Endometrium (tissue), 2 donors: ENCODE measurements around the gene DUS1L.

ENCODE experiments used
- FAIRE-seq: peaks from 2 replicates; lab custom pipeline; 2012; peaks lifted over from hg19 to GRCh38; lab: Jason Lieb, UNC
- donor health status: control.
- donor health status: control.

DUS1L gene

GRCh38 chr17:82076018-82076784, 10.6 kb upstream of the DUS1L start:
- FAIRE-seq = no peak

- FAIRE-seq = no peak
Measured at GRCh38 chr17:82073446-82073845, 7.8 kb upstream of the DUS1L start.

- FAIRE-seq = no peak
Measured at GRCh38 chr17:82072827-82073226, 7.2 kb upstream of the DUS1L start.

GRCh38 chr17:82070611-82071010, 5.0 kb upstream of the DUS1L start:
- no peak for FAIRE-seq

GRCh38 chr17:82065193-82065637, 389 bp downstream of the DUS1L start:
- FAIRE-seq = no peak

- FAIRE-seq = no peak
Measured at GRCh38 chr17:82064433-82065192, 991 bp downstream of the DUS1L start.

- FAIRE-seq = no peak
Measured at GRCh38 chr17:82063424-82064415, 1.9 kb downstream of the DUS1L start.

- FAIRE-seq = no peak
Measured at GRCh38 chr17:82062984-82063368, 2.6 kb downstream of the DUS1L start.

- no peak for FAIRE-seq
Measured at GRCh38 chr17:82062076-82062983, 3.3 kb downstream of the DUS1L start.

- FAIRE-seq = no peak
Measured at GRCh38 chr17:82061047-82061925, 4.3 kb downstream of the DUS1L start.

- FAIRE-seq = no peak
Measured at GRCh38 chr17:82060614-82061013, 5.0 kb downstream of the DUS1L start.

- FAIRE-seq = no peak
Measured at GRCh38 chr17:82060001-82060380, 5.6 kb downstream of the DUS1L start.

GRCh38 chr17:82059272-82060000, 6.2 kb downstream of the DUS1L start:
- no peak for FAIRE-seq

- no peak for FAIRE-seq
Measured at GRCh38 chr17:82058855-82059249, 6.8 kb downstream of the DUS1L start.

- FAIRE-seq = no peak
Measured at GRCh38 chr17:82058230-82058854, 7.3 kb downstream of the DUS1L start.

GRCh38 chr17:82056729-82057621, 8.6 kb downstream of the DUS1L start:
- FAIRE-seq = no peak

- FAIRE-seq = no peak
Measured at GRCh38 chr17:82055965-82056728, 9.5 kb downstream of the DUS1L start.
